ENCODE measurements around the gene TUB. TPM values are rescaled to one million over a fixed set of nuclear protein-coding genes. Genes with fewer than 3 reads are reported as not detected.

Gene TUB
- total RNA-seq, 1 donor from 2014 or later: 5.2 TPM

GRCh38 chr11:8082391-8083087, 1.5 kb downstream of the TUB start:
- no peak overlapping the region for H3K27ac ChIP-seq
- peaks cover 5% of the 10 kb centered on the region for H3K4me1 ChIP-seq
- no peak overlapping the region for H3K4me3 ChIP-seq
- H3K27me3 ChIP-seq (ENCODE audit: low read depth): peaks cover 28% of the 10 kb centered on the region
- TF ChIP-seq CTCF (IDR thresholded peaks at IDR 0.05): no peak
- intact Hi-C loops (cut with DNase I): no loop called here
- no peaks in the 10 kb centered on the region for H3K9me3 ChIP-seq
- ATAC-seq: no peak
- no peak for DNase-seq
- no peaks in the 10 kb centered on the region for H3K36me3 ChIP-seq

- H3K27ac ChIP-seq: no peak overlapping the region
- peaks cover 28% of the 10 kb centered on the region for H3K27me3 ChIP-seq (ENCODE audit: low read depth)
- peaks cover 5% of the 10 kb centered on the region for H3K4me1 ChIP-seq
- DNase-seq: no peak
- no peak for TF ChIP-seq CTCF (IDR thresholded peaks at IDR 0.05)
- H3K4me3 ChIP-seq: no peak overlapping the region
- intact Hi-C loops (cut with DNase I): no loop called here
- no peaks in the 10 kb centered on the region for H3K9me3 ChIP-seq
- H3K36me3 ChIP-seq: no peaks in the 10 kb centered on the region
- ATAC-seq: no peak
Measured at GRCh38 chr11:8083088-8083395, 2.0 kb downstream of the TUB start.

GRCh38 chr11:8083871-8084281, 2.9 kb downstream of the TUB start:
- Histone ChIP-seq H3K36me3 (no peaks in the 10 kb centered on the region), H3K27ac (no peak overlapping the region), H3K27me3 (ENCODE audit: low read depth) (peaks cover 28% of the 10 kb centered on the region), H3K4me1 (peaks cover 5% of the 10 kb centered on the region), H3K4me3 (no peak overlapping the region), H3K9me3 (no peaks in the 10 kb centered on the region)
- intact Hi-C loops (cut with DNase I): no loop called here
- TF ChIP-seq CTCF (IDR thresholded peaks at IDR 0.05): no peak
- ATAC-seq (no peak), DNase-seq (no peak)

- H3K4me3 ChIP-seq: no peak overlapping the region
- no peaks in the 10 kb centered on the region for H3K9me3 ChIP-seq
- peaks cover 28% of the 10 kb centered on the region for H3K27me3 ChIP-seq (ENCODE audit: low read depth)
- peaks cover 5% of the 10 kb centered on the region for H3K4me1 ChIP-seq
- DNase-seq (no peak), ATAC-seq (no peak)
- no peak for TF ChIP-seq CTCF (IDR thresholded peaks at IDR 0.05)
- no peaks in the 10 kb centered on the region for H3K36me3 ChIP-seq
- H3K27ac ChIP-seq: no peak overlapping the region
- intact Hi-C loops (cut with DNase I): no loop called here
Measured at GRCh38 chr11:8084352-8084751, 3.3 kb downstream of the TUB start.

GRCh38 chr11:8085011-8085645, 4.1 kb downstream of the TUB start:
- peaks cover 5% of the 10 kb centered on the region for H3K4me1 ChIP-seq
- intact Hi-C loops (cut with DNase I): no loop called here
- H3K27ac ChIP-seq: no peak overlapping the region
- peaks cover 26% of the 10 kb centered on the region for H3K27me3 ChIP-seq (ENCODE audit: low read depth)
- no peak overlapping the region for H3K4me3 ChIP-seq
- TF ChIP-seq CTCF (IDR thresholded peaks at IDR 0.05): no peak
- no peak for ATAC-seq
- no peaks in the 10 kb centered on the region for H3K36me3 ChIP-seq
- no peak for DNase-seq
- H3K9me3 ChIP-seq: no peaks in the 10 kb centered on the region
